Erythroblast (primary cell): Measurements from ENCODE around the gene TNFRSF18.

Experiments
- GATA1 ChIP-seq: IDR thresholded peaks from 2 replicates; pipeline ENCODE4 v1.6.1; 2011; ENCODE audit warnings: low read depth, mild to moderate bottlenecking, control low read depth, low read length, moderate library complexity
- POLR2A ChIP-seq: IDR thresholded peaks from 2 replicates; pipeline ENCODE4 v1.6.1; 2011; ENCODE audit warnings: mild to moderate bottlenecking, low read length

DNA sequence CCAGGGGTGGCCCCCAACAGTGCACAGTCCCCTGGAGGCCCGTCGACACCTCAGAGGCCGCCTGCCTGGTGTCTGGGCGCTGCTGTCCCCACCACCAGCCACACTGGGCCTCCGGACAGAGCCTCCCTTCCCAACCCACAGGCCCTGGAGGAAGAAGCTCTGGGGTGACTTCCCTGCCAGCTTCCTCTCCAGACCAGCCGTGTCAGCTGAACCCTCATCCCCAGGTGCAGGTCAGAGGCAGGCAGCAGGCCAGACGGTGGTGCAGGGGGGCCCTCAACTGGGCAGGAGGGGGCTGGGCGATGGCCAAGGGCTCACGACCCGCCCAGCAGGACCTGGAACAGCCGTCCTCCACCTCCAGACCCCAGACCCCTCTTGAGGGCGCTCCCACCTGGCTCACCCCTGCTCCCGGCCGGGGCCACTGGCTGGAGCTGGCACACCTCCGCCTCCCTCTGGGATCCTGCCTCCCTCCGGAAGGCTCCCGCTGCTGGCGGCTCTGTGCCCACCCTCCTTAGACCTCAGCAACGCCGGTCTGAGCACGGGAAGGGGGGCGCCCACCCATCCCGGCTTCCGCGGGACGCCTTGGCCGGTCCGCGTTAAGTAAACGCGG, 520 bp downstream of the TNFRSF18 start:
- TF ChIP-seq POLR2A (no peak), GATA1 (no peak)
